GM12892 (cell line): Measurements from ENCODE around the gene ZNRF2.

ENCODE experiments used
- POLR2A ChIP-seq: IDR thresholded peaks from 2 replicates; pipeline ENCODE4 v1.6.1; 2011; ENCODE audit warnings: low read depth, low read length, control low read depth
- POLR2AphosphoS5 ChIP-seq: IDR thresholded peaks from 2 replicates; pipeline ENCODE4 v1.6.1; 2011; ENCODE audit warnings: low read depth, low read length, control low read depth
- TAF1 ChIP-seq: IDR thresholded peaks from 2 replicates; pipeline ENCODE4 v1.6.1; 2011; ENCODE audit warnings: low read depth, mild to moderate bottlenecking, control low read depth, low read length, borderline replicate concordance

- TF ChIP-seq POLR2AphosphoS5 (no peak), TAF1 (no peak), POLR2A (no peak)
Measured at GRCh38 chr7:30371321-30371720, 86.9 kb downstream of the ZNRF2 start.
